Neural cell (in vitro differentiated cells): ENCODE data around the gene RBMXL3. TPM values are rescaled to one million over a fixed set of nuclear protein-coding genes. Genes with fewer than 3 reads are reported as not detected.

ENCODE experiments used
- H2AFZ ChIP-seq: fragments of 200-600, 300-800 bp; sonication (generic), shearing (Covaris generic); 2 replicates; pipeline ENCODE4 v1.6.0; 2014; ENCODE audit warnings: low read depth, mild to moderate bottlenecking, antibody characterized with exemption, low read length, moderate library complexity
- H3F3A ChIP-seq: fragments of 200-600 bp; shearing (Covaris generic); 2 replicates; pipeline ENCODE4 v1.6.1; 2016; ENCODE audit warnings: mild to moderate bottlenecking, moderate library complexity, mixed read lengths, antibody characterized with exemption, low read length; ENCODE audit not compliant: insufficient read depth, poor library complexity, severe bottlenecking
- H3K27ac ChIP-seq: fragments of 200-600, 300-800 bp; sonication (generic), shearing (Covaris generic); 2 replicates; pipeline ENCODE4 v1.5.1; 2014; ENCODE audit warnings: mild to moderate bottlenecking, low read length, moderate library complexity
- H3K27me3 ChIP-seq: fragments of 300-800, 200-600 bp; sonication (generic), shearing (Covaris generic); 2 replicates; pipeline ENCODE4 v1.6.0; 2014; ENCODE audit warnings: mild to moderate bottlenecking, low read depth, low read length, moderate library complexity; ENCODE audit not compliant: insufficient read depth
- H3K36me3 ChIP-seq: fragments of 300-800, 200-600 bp; sonication (generic), shearing (Covaris generic); 2 replicates; pipeline ENCODE4 v1.5.1; 2014; ENCODE audit warnings: mild to moderate bottlenecking, antibody characterized with exemption, low read length, moderate library complexity; ENCODE audit not compliant: insufficient read depth
- H3K4me2 ChIP-seq: fragments of 300-800, 200-600 bp; sonication (generic), shearing (Covaris generic); 2 replicates; pipeline ENCODE4 v1.6.0; 2014; ENCODE audit warnings: mild to moderate bottlenecking, low read length
- H3K4me3 ChIP-seq: fragments of 300-800, 200-600 bp; sonication (generic), shearing (Covaris generic); 2 replicates; pipeline ENCODE4 v1.5.1; 2014; ENCODE audit warnings: mild to moderate bottlenecking, low read length, moderate library complexity
- H3K79me2 ChIP-seq: fragments of 200-600 bp; shearing (Covaris generic); replicated peaks from 2 replicates; pipeline ENCODE4 v1.6.0; 2014; ENCODE audit warnings: mild to moderate bottlenecking, low read length, moderate library complexity; ENCODE audit not compliant: insufficient read depth
- H3K9ac ChIP-seq: fragments of 300-800, 200-600 bp; sonication (generic), shearing (Covaris generic); 2 replicates; pipeline ENCODE4 v1.6.1; 2016; ENCODE audit warnings: mild to moderate bottlenecking, low read length, mixed read lengths
- H3K9me2 ChIP-seq: fragments of 200-600 bp; shearing (Covaris generic); 2 replicates; pipeline ENCODE4 v1.6.1; 2016; ENCODE audit warnings: mild to moderate bottlenecking, low read length, mixed read lengths; ENCODE audit not compliant: insufficient read depth
- H3K9me3 ChIP-seq: fragments of 200-600, 300-800 bp; sonication (generic), shearing (Covaris generic); 2 replicates; pipeline ENCODE4 v1.6.1; 2016; ENCODE audit warnings: mild to moderate bottlenecking, mixed run types, low read length, moderate library complexity, mixed read lengths
- H4K20me1 ChIP-seq: fragments of 200-600 bp; shearing (Covaris generic); 2 replicates; pipeline ENCODE4 v1.6.1; 2016; ENCODE audit warnings: mild to moderate bottlenecking, mixed run types; ENCODE audit not compliant: insufficient read depth
- CTCF ChIP-seq: fragments of 450-650 bp; IDR thresholded peaks from 2 replicates; pipeline ENCODE4 v1.5.1; 2014; ENCODE audit warnings: antibody characterized with exemption, mild to moderate bottlenecking, moderate library complexity; ENCODE audit not compliant: poor library complexity, severe bottlenecking
- EP300 ChIP-seq: fragments of 450-650 bp; conservative IDR thresholded peaks from 2 replicates; pipeline ENCODE4 v1.6.1; 2014; ENCODE audit warnings: antibody characterized with exemption, mild to moderate bottlenecking, moderate library complexity; ENCODE audit not compliant: poor library complexity, severe bottlenecking
- EZH2 ChIP-seq: fragments of 200-600, 300-800 bp; shearing (Covaris generic), sonication (generic); IDR thresholded peaks from 2 replicates; pipeline ENCODE4 v1.6.1; 2014; ENCODE audit warnings: antibody characterized with exemption, low read length, borderline replicate concordance, mild to moderate bottlenecking; ENCODE audit not compliant: insufficient read depth, poor library complexity, severe bottlenecking
- MXI1 ChIP-seq: fragments of 450-650 bp; conservative IDR thresholded peaks from 2 replicates; pipeline ENCODE4 v1.6.1; 2014; ENCODE audit warnings: antibody characterized with exemption, mild to moderate bottlenecking; ENCODE audit not compliant: poor library complexity, severe bottlenecking
- POLR2AphosphoS5 ChIP-seq: IDR thresholded peaks from 2 replicates; pipeline ENCODE4 v1.6.1; 2012
- RAD21 ChIP-seq: fragments of 450-650 bp; conservative IDR thresholded peaks from 2 replicates; pipeline ENCODE4 v1.6.1; 2014; ENCODE audit warnings: antibody characterized with exemption, mild to moderate bottlenecking, moderate library complexity
- SMC3 ChIP-seq: fragments of 450-650 bp; conservative IDR thresholded peaks from 2 replicates; pipeline ENCODE4 v1.6.1; 2014; ENCODE audit warnings: antibody characterized with exemption, mild to moderate bottlenecking, moderate library complexity; ENCODE audit not compliant: poor library complexity
- TAF1 ChIP-seq: IDR thresholded peaks from 2 replicates; pipeline ENCODE4 v1.6.1; 2012; ENCODE audit warnings: low read depth
- polyA plus RNA-seq: library from polyadenylated mRNA; depleted of rRNA; stranded (reverse); fragments of >200 nt; gene quantifications from 2 replicates; pipeline ENCODE4 v1.2.3, GENCODE V29; 2014
- TF ChIP-seq, protein P1 (sequence below): IDR thresholded peaks from 2 replicates; pipeline ENCODE4 v1.6.1; 2012; ENCODE audit warnings: borderline replicate concordance

The RBMXL3 gene
- polyA plus RNA-seq, 1 donor from 2014 or later = not detected

DNA sequence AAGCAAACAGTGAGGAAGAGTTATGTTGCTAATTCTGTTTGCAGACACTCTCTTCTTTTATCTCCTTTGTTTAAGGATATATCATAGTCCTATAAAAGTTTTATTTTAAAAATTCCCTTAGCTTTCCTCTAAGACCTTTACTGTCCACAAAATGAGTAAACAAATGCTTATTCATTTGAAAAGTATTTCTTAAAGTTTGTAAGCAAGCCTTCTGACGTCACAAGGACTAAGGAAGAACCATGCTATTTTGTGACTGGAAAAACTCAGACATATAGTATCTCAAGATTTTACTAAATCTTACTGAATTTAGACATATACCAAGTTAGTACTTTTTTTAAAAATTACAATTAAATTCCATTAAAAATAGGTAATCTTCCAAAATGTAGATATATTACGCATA, 5.2 kb upstream of the RBMXL3 start:
- no peaks in the 10 kb centered on the region for H4K20me1 ChIP-seq
- H3K4me2 ChIP-seq = no peak overlapping the region
- no peak overlapping the region for H3K27ac ChIP-seq
- H3K79me2 ChIP-seq = no peaks in the 10 kb centered on the region
- H2AFZ ChIP-seq = no peak overlapping the region
- no peaks in the 10 kb centered on the region for H3K36me3 ChIP-seq
- no peaks in the 10 kb centered on the region for H3F3A ChIP-seq
- H3K9me3 ChIP-seq = no peaks in the 10 kb centered on the region
- H3K9ac ChIP-seq = no peak overlapping the region
- no peaks in the 10 kb centered on the region for H3K9me2 ChIP-seq
- no peak overlapping the region for H3K4me3 ChIP-seq
- no peaks in the 10 kb centered on the region for H3K27me3 ChIP-seq
- TF ChIP-seq MXI1 (no peak), TAF1 (no peak), RAD21 (no peak), SMC3 (no peak), POLR2AphosphoS5 (no peak), EZH2 (no peak), EP300 (no peak), CTCF (no peak)
- TF ChIP-seq, protein P1, sequence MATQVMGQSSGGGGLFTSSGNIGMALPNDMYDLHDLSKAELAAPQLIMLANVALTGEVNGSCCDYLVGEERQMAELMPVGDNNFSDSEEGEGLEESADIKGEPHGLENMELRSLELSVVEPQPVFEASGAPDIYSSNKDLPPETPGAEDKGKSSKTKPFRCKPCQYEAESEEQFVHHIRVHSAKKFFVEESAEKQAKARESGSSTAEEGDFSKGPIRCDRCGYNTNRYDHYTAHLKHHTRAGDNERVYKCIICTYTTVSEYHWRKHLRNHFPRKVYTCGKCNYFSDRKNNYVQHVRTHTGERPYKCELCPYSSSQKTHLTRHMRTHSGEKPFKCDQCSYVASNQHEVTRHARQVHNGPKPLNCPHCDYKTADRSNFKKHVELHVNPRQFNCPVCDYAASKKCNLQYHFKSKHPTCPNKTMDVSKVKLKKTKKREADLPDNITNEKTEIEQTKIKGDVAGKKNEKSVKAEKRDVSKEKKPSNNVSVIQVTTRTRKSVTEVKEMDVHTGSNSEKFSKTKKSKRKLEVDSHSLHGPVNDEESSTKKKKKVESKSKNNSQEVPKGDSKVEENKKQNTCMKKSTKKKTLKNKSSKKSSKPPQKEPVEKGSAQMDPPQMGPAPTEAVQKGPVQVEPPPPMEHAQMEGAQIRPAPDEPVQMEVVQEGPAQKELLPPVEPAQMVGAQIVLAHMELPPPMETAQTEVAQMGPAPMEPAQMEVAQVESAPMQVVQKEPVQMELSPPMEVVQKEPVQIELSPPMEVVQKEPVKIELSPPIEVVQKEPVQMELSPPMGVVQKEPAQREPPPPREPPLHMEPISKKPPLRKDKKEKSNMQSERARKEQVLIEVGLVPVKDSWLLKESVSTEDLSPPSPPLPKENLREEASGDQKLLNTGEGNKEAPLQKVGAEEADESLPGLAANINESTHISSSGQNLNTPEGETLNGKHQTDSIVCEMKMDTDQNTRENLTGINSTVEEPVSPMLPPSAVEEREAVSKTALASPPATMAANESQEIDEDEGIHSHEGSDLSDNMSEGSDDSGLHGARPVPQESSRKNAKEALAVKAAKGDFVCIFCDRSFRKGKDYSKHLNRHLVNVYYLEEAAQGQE = no peak

DNA sequence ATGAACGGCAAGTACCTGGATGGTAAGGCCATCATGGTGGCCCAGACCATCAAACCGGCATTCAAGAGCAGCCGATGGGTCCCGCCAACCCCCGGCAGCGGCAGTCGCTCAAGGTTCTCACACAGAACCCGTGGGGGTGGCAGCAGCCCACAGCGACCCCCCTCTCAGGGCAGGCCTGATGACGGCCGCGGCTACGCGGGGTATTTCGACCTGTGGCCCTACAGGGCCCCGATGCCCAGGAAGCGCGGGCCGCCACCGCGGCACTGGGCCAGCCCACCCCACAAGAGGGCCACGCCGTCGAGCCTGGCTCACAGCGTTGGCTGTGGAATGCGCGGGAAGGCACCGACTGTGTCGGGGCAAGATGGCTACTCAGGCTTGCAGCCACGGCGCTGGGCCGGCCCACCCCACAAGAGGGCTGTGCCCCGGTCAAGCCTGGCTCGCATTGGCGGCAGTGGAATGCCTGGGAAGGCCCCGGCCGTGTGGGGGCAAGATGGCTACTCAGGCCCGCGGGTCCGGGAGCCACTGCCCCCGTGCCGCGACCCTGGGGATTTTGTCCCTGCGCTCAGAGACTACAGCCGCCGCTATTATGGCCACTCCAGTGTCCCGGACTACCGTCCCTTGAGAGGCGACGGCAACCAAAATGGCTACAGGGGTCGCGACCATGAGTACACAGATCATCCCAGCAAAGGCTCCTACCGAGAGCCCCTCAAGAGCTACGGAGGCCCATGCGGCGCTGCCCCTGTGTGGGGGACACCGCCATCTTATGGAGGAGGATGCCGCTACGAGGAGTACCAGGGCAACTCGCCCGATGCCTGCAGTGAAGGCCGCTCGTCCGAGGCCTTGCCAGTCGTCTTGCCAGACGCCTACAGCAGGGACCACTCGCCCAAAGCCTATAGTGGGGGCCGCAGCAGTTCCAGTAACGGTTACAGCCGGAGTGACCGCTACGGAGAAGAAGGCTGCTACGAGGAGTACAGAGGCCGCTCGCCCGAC, 731 bp downstream of the RBMXL3 start:
- no peak overlapping the region for H3K4me3 ChIP-seq
- no peaks in the 10 kb centered on the region for H3K27me3 ChIP-seq
- no peaks in the 10 kb centered on the region for H3K9me2 ChIP-seq
- H3K27ac ChIP-seq = no peak overlapping the region
- no peaks in the 10 kb centered on the region for H3K36me3 ChIP-seq
- H4K20me1 ChIP-seq = no peaks in the 10 kb centered on the region
- H3K4me2 ChIP-seq = no peak overlapping the region
- H3K9me3 ChIP-seq = no peaks in the 10 kb centered on the region
- TF ChIP-seq SMC3 (no peak), MXI1 (no peak), RAD21 (no peak), CTCF (no peak), EZH2 (no peak), EP300 (no peak), POLR2AphosphoS5 (no peak), TAF1 (no peak)
- TF ChIP-seq, protein P1 = no peak
- no peaks in the 10 kb centered on the region for H3F3A ChIP-seq
- no peaks in the 10 kb centered on the region for H3K79me2 ChIP-seq
- H3K9ac ChIP-seq = no peak overlapping the region
- H2AFZ ChIP-seq = no peak overlapping the region
